Psoas muscle (tissue), 8 donors: ENCODE measurements around the gene BCL6. TPM values are rescaled to one million over a fixed set of nuclear protein-coding genes. Genes with fewer than 3 reads are reported as not detected.

Experiments used
- ATAC-seq, 4 donors: fragments of 200-7000 bp; cut with Tn5 transposase; one replicate each; pipeline ENCODE4 v1.9.1; 2020; ENCODE audit warnings: moderate library complexity in 3 of 4, mild to moderate bottlenecking in 2 of 4
- DNase-seq, 2 donors: peaks; one replicate each; pipeline ENCODE4 v3.0.0-alpha.2; 2020
- H3K27ac ChIP-seq: fragments of 200-600 bp; one replicate; pipeline ENCODE4 v1.8.0; 2022
- H3K27me3 ChIP-seq, 3 donors: fragments of 200-600 bp in 1 of 3; one replicate each; pipeline versions ENCODE4 v1.6.1 to v1.8.0; 2013 to 2022; ENCODE audit warnings: low read length in 2 of 3, mild to moderate bottlenecking in 2 of 3, moderate library complexity in 1 of 3; ENCODE audit not compliant: insufficient read depth in 3 of 3
- H3K36me3 ChIP-seq, 2 donors: fragments of 200-600 bp in 1 of 2; one replicate each; pipeline versions ENCODE4 v1.6.1 to v1.8.0; 2013 to 2022; ENCODE audit warnings: low read depth in 1 of 2, mild to moderate bottlenecking in 1 of 2, moderate library complexity in 1 of 2; ENCODE audit not compliant: insufficient read depth in 1 of 2
- H3K4me1 ChIP-seq: fragments of 200-600 bp; one replicate; pipeline ENCODE4 v1.8.0; 2022
- H3K4me3 ChIP-seq: fragments of 200-600 bp; one replicate; pipeline ENCODE4 v1.8.0; 2022; ENCODE audit warnings: mild to moderate bottlenecking
- H3K9me3 ChIP-seq: fragments of 200-600 bp; one replicate; pipeline ENCODE4 v1.8.0; 2022
- WGBS, 3 donors: extraction: QIAGEN DNeasy Blood & Tissue Kit; methylation state at CpG; one replicate each; pipeline versions ENCODE4 v1.1.6 to v1.1.7; 2013; 5-methylcytosine and 5-hydroxymethylcytosine counted together
- intact Hi-C, 2 donors: fragments of 100-400 bp; cut with DNase I; formaldehyde crosslinking; loops; one replicate each; pipeline versions ENCODE4 v1.11.0 to v1.14.2; 2022
- polyA plus RNA-seq, 3 donors: library from polyadenylated mRNA; stranded (reverse); fragments of 200-250 nt; gene quantifications; one replicate each; pipeline ENCODE4 v1.2.3, GENCODE V29; 2013
- total RNA-seq, 4 donors: library from RNA; stranded (reverse); fragmentation: NEBNext Ultra II Directional in 2 of 4; extraction: Animal tissue kit (Norgen Biotek cat#: 25700) in 2 of 4; gene quantifications; one replicate each; pipeline versions ENCODE4 v1.2.1 to v1.2.4, GENCODE V29; 2021 to 2023
- TF ChIP-seq, protein P1 (sequence below): fragments of 200-600 bp; IDR thresholded peaks from one replicate; pipeline ENCODE4 v1.8.0; 2022; ENCODE audit warnings: antibody characterized with exemption
- donor health status: healthy with polysubstance abuse.
- donor health status: DM: no; HTN: no; CAD: no; lungs with moderate emphysema.
- donor health status: Bipolar disorder and iron deficiency.
- donor health status: healthy.
- donor health status: DM: yes; HTN: yes; CAD: no.
- donor health status: DM: no; HTN: no; CAD: no.
- donor health status: DM: no; HTN: no; CAD: no.
- donor health status: DM: yes; HTN: yes; CAD: no.

Gene BCL6
- total and polyA plus RNA-seq, 7 donors = 43.2 to 524 (median 265) TPM

DNA sequence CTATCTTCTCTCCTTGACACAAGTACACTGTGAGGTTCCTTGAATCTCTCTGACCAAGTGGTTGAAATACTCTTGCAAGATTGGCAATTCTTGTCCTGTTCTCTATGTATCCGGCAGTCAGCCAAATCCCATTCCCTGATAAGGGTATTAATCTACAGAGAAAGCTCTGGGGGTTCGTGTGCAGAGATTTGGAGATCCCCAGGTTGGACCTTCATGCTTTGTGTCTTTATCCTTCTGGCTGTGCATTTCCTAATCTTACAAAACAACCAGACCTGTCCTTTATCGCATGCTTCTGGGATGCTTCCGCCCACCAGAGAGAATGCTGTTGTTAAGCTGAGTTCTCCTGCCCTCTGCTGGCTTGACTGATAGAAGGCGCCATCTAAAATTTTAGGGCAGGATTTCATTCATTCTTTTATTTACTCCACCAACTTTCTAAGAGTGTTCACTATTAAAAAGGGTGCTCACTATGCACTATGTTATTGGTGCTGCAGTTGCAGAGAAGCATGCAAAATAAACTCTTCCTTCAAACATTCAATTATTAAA, 66.5 kb downstream of the BCL6 start:
- WGBS, 3 donors = 46 to 52% (median 49%) methylated on average over 5 of the region's 5 CpGs
- H3K27ac ChIP-seq = no peak overlapping the region
- no peaks in the 10 kb centered on the region for H3K9me3 ChIP-seq
- intact Hi-C loops = loop anchor here (1.0 to 5.0 kb wide), 4 partner anchors 61 to 460 kb away; no protein-coding TSS in a partner anchor
- H3K4me3 ChIP-seq = no peak overlapping the region
- peaks cover 0 to 4% (median 2%) of the 10 kb centered on the region in 3 donors for H3K27me3 ChIP-seq
- H3K4me1 ChIP-seq = no peaks in the 10 kb centered on the region
- TF ChIP-seq, protein P1, sequence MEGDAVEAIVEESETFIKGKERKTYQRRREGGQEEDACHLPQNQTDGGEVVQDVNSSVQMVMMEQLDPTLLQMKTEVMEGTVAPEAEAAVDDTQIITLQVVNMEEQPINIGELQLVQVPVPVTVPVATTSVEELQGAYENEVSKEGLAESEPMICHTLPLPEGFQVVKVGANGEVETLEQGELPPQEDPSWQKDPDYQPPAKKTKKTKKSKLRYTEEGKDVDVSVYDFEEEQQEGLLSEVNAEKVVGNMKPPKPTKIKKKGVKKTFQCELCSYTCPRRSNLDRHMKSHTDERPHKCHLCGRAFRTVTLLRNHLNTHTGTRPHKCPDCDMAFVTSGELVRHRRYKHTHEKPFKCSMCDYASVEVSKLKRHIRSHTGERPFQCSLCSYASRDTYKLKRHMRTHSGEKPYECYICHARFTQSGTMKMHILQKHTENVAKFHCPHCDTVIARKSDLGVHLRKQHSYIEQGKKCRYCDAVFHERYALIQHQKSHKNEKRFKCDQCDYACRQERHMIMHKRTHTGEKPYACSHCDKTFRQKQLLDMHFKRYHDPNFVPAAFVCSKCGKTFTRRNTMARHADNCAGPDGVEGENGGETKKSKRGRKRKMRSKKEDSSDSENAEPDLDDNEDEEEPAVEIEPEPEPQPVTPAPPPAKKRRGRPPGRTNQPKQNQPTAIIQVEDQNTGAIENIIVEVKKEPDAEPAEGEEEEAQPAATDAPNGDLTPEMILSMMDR = peak; percentile 52
- ATAC-seq = peak in 3 of 4 donors; percentile 55 to 79 (median 69)
- H3K36me3 ChIP-seq = no peaks in the 10 kb centered on the region
- no peak for DNase-seq

GRCh38 chr3:187677604-187678003, 67.7 kb downstream of the BCL6 start:
- DNase-seq = no peak
- no peaks in the 10 kb centered on the region for H3K36me3 ChIP-seq
- H3K4me1 ChIP-seq = no peaks in the 10 kb centered on the region
- H3K27ac ChIP-seq = no peak overlapping the region
- WGBS, 3 donors = 24 to 27% (median 24%) methylated on average over 1 of the region's 1 CpG
- intact Hi-C loops = loop anchor here (2.0 to 5.0 kb wide), 2 partner anchors 60 to 459 kb away; no protein-coding TSS in a partner anchor
- H3K4me3 ChIP-seq = no peak overlapping the region
- no peaks in the 10 kb centered on the region for H3K9me3 ChIP-seq
- TF ChIP-seq, protein P1 = no peak
- peaks cover 0 to 5% (median 0%) of the 10 kb centered on the region in 3 donors for H3K27me3 ChIP-seq
- no peak for ATAC-seq

GRCh38 chr3:187673012-187673411, 72.3 kb downstream of the BCL6 start:
- Histone ChIP-seq H3K36me3 (no peaks in the 10 kb centered on the region), H3K4me1 (no peaks in the 10 kb centered on the region), H3K4me3 (no peak overlapping the region), H3K27me3 (peaks cover 0 to 29% (median 6%) of the 10 kb centered on the region in 3 donors), H3K27ac (no peak overlapping the region), H3K9me3 (no peaks in the 10 kb centered on the region)
- ATAC-seq (no peak), DNase-seq (no peak)
- WGBS, 3 donors = 54 to 66% (median 61%) methylated on average over 3 of the region's 3 CpGs
- TF ChIP-seq, protein P1 = no peak
- intact Hi-C loops = no loop called here

Other genes with a start within 250 kb of the BCL6 start
- gene SST, start 75.1 kb downstream of the BCL6 start, total RNA-seq = not detected
- gene SST, start 75.1 kb downstream of the BCL6 start, polyA plus RNA-seq = under 1 TPM in 2 of 3 donors, not detected in 1; 0.23 to 0.85 TPM
- 1 to 10 TPM in 1 of 4 donors, under 1 TPM in 2, not detected in 1; 0.21 to 4.0 (median 0.32) TPM for gene RTP2, start 42.9 kb downstream of the BCL6 start, total RNA-seq
- under 1 TPM in 2 of 3 donors, not detected in 1; 0.08 to 0.66 TPM for gene RTP2, start 42.9 kb downstream of the BCL6 start, polyA plus RNA-seq